A549 (cell line): Measurements from ENCODE around the gene CEP112. TPM values are rescaled to one million over a fixed set of nuclear protein-coding genes. Genes with fewer than 3 reads are reported as not detected.
"Not testable (repeated sequence)": the region's sequence is repeated elsewhere in the genome, so short reads cannot be mapped to it uniquely, and the experiment has no call there.

Source experiments
- ATAC-seq, 2 experiments: fragments of 200-7000 bp in 1 of 2; fragments of >200 bp in 1 of 2; cut with Nextera tagmentation in 1 of 2; cut with Tn5 transposase in 1 of 2; 3 replicates each; pipeline versions ENCODE4 v1.8.0 to v1.9.1; 2018 to 2020; ENCODE audit warnings: mild to moderate bottlenecking in 1 of 2, moderate library complexity in 1 of 2
- CTCF ChIA-PET: fragments of 300-600 bp; sonication (Branson Sonifier 250); formaldehyde crosslinking; extraction: SDS; loops from one replicate; lab custom pipeline; 2021; ENCODE audit warnings: antibody characterized with exemption, inconsistent platforms; lab: Yijun Ruan, JAX
- POLR2A ChIA-PET: fragments of 350-600 bp; formaldehyde crosslinking; extraction: SDS; loops from one replicate; lab custom pipeline; 2021; ENCODE audit warnings: antibody characterized with exemption, inconsistent platforms; lab: Yijun Ruan, JAX
- DNase-seq, 2 experiments: peaks; one replicate each; pipeline versions ENCODE4 v3.0.0 to v3.0.0-alpha.2; 2011 to 2016; ENCODE audit warnings: low read depth in 1 of 2, low spot score in 1 of 2
- FAIRE-seq: peaks from 2 replicates; lab custom pipeline; 2011; peaks lifted over from hg19 to GRCh38; lab: Jason Lieb, UNC
- H3K27ac ChIP-seq, 2 experiments: fragments of >200 bp; sonication (Bioruptor Twin); formaldehyde crosslinking; 3 replicates each; pipeline ENCODE4 v1.5.1; 2016 to 2017
- H3K4me1 ChIP-seq: fragments of >200 bp; sonication (Bioruptor Twin); formaldehyde crosslinking; 3 replicates; pipeline ENCODE4 v1.6.1; 2016
- H3K4me2 ChIP-seq: fragments of >200 bp; sonication (Bioruptor Twin); formaldehyde crosslinking; 3 replicates; pipeline ENCODE4 v1.6.1; 2016
- H3K4me3 ChIP-seq: fragments of >200 bp; sonication (Bioruptor Twin); formaldehyde crosslinking; 3 replicates; pipeline ENCODE4 v1.5.1; 2016
- H3K9me3 ChIP-seq: fragments of >200 bp; sonication (Bioruptor Twin); formaldehyde crosslinking; 3 replicates; pipeline ENCODE4 v1.6.1; 2016
- ATOH8 ChIP-seq: fragments of 250-450 bp; sonication (Bioruptor Pico); IDR thresholded peaks from 2 replicates; pipeline ENCODE4 v1.5.0; 2020; ENCODE audit warnings: low read depth, mild to moderate bottlenecking, moderate library complexity
- BCL3 ChIP-seq: fragments of >200 bp; sonication (Bioruptor Twin); formaldehyde crosslinking; IDR thresholded peaks from 3 replicates; pipeline ENCODE4 v1.6.1; 2016
- CHD4 ChIP-seq: fragments of 200-600 bp; sonication (generic); IDR thresholded peaks from 2 replicates; pipeline ENCODE4 v1.6.1; 2016; ENCODE audit warnings: antibody characterized with exemption, mild to moderate bottlenecking, borderline replicate concordance
- EHMT2 ChIP-seq: fragments of 200-600 bp; sonication (generic); IDR thresholded peaks from 2 replicates; pipeline ENCODE4 v1.6.1; 2016; ENCODE audit warnings: antibody characterized with exemption, low read depth, mild to moderate bottlenecking, moderate library complexity
- ESRRA ChIP-seq: fragments of 150-350 bp; IDR thresholded peaks from 2 replicates; pipeline ENCODE4 v1.6.1; 2014; ENCODE audit warnings: mild to moderate bottlenecking, low read length, borderline replicate concordance
- FOSB ChIP-seq: fragments of 250-450 bp; sonication (Bioruptor Pico); IDR thresholded peaks from 2 replicates; pipeline ENCODE4 v1.5.0; 2020; ENCODE audit warnings: mild to moderate bottlenecking, moderate library complexity
- FOSL2 ChIP-seq, 2 experiments: fragments of 450-650 bp in 1 of 2; fragments of >200 bp in 1 of 2; sonication (Bioruptor Twin) in 1 of 2; formaldehyde crosslinking; IDR thresholded peaks; 2 replicates each; pipeline versions ENCODE4 v1.5.0 to v1.6.1; 2016 to 2020; ENCODE audit warnings: mild to moderate bottlenecking in 1 of 2, moderate library complexity in 1 of 2
- FOXS1 ChIP-seq: fragments of 250-450 bp; sonication (Bioruptor Pico); IDR thresholded peaks from 2 replicates; pipeline ENCODE4 v1.5.0; 2020; ENCODE audit warnings: mild to moderate bottlenecking, moderate library complexity
- HDAC2 ChIP-seq: fragments of 200-600 bp; sonication (generic); IDR thresholded peaks from 2 replicates; pipeline ENCODE4 v1.6.1; 2016
- NR3C1 ChIP-seq: fragments of >200 bp; sonication (Bioruptor Twin); formaldehyde crosslinking; IDR thresholded peaks from 3 replicates; pipeline ENCODE4 v1.6.1; 2017
- PBX3 ChIP-seq: IDR thresholded peaks from 2 replicates; pipeline ENCODE4 v1.6.1; 2012
- POLR2A ChIP-seq: IDR thresholded peaks from 2 replicates; pipeline ENCODE4 v1.6.1; 2012; ENCODE audit warnings: mild to moderate bottlenecking, low read length
- RAD21 ChIP-seq, 2 experiments: fragments of >200 bp in 1 of 2; sonication (Bioruptor Twin) in 1 of 2; formaldehyde crosslinking in 1 of 2; IDR thresholded peaks in 1 of 2; conservative IDR thresholded peaks in 1 of 2; 2 replicates in 1 of 2; 3 replicates in 1 of 2; pipeline ENCODE4 v1.6.1; 2012 to 2018; ENCODE audit warnings: inconsistent platforms in 1 of 2
- REST ChIP-seq: fragments of 200-600 bp; sonication (generic); IDR thresholded peaks from 2 replicates; pipeline ENCODE4 v1.6.1; 2016; ENCODE audit warnings: antibody characterized with exemption, mild to moderate bottlenecking, moderate library complexity
- SMC3 ChIP-seq: fragments of >200 bp; sonication (Bioruptor Twin); formaldehyde crosslinking; IDR thresholded peaks from 3 replicates; pipeline ENCODE4 v1.6.1; 2018; ENCODE audit warnings: inconsistent platforms
- ZC3H11A ChIP-seq: fragments of 450-650 bp; IDR thresholded peaks from 2 replicates; pipeline ENCODE4 v1.6.1; 2014; ENCODE audit warnings: antibody characterized with exemption, mild to moderate bottlenecking
- ZNF302 ChIP-seq: fragments of 250-450 bp; sonication (Bioruptor Pico); IDR thresholded peaks from 2 replicates; pipeline ENCODE4 v1.9.0; 2021; ENCODE audit warnings: inconsistent platforms, mild to moderate bottlenecking, moderate library complexity
- WGBS: methylation state at CpG from one replicate; pipeline ENCODE4 v1.1.6; 2017; ENCODE audit errors: missing lambda C conversion rate; 5-methylcytosine and 5-hydroxymethylcytosine counted together
- polyA plus RNA-seq, 4 experiments: library from polyadenylated mRNA; depleted of rRNA in 3 of 4; stranded (reverse); fragments of >200 nt; fragmentation: RNase III in 1 of 4; extraction: RNeasy Plus Mini Kit Qiagen cat#74134 plus additional on column Dnase treatment in 1 of 4; gene quantifications; 2 replicates in 3 of 4; 3 replicates in 1 of 4; pipeline ENCODE4 v1.2.3, GENCODE V29; 2011 to 2017
- TF ChIP-seq, protein P1 (sequence below): fragments of >200 bp; sonication (Bioruptor Twin); formaldehyde crosslinking; IDR thresholded peaks from 3 replicates; pipeline ENCODE4 v1.5.1; 2016

Gene CEP112
- polyA plus RNA-seq, 2 of the 4 experiments (the other 2 are of a cell fraction), result 9.6 to 15.2 TPM

GRCh38 chr17:65830356-65830755 lies 361.6 kb downstream of the CEP112 start:
- WGBS, result 44% methylated on average over 2 of the region's 2 CpGs
- TF ChIP-seq CHD4, result no peak
- TF ChIP-seq ESRRA, result no peak
- no peak for TF ChIP-seq ZC3H11A
- no peak for TF ChIP-seq REST
- no peak for TF ChIP-seq NR3C1
- no peak for TF ChIP-seq SMC3
- no peak for TF ChIP-seq PBX3
- TF ChIP-seq RAD21 (conservative IDR thresholded peaks at IDR 0.05 in 1 of 2, IDR thresholded peaks at IDR 0.05 in 1 of 2), result no peak
- no peak for TF ChIP-seq ZNF302 (CRISPR knock-in tag)
- no peak for TF ChIP-seq FOSL2 (IDR thresholded peaks at IDR 0.05)
- TF ChIP-seq FOSL2 (CRISPR knock-in tag; IDR thresholded peaks at IDR 0.05), result no peak
- TF ChIP-seq POLR2A, result no peak
- TF ChIP-seq FOSB (CRISPR knock-in tag), result no peak
- no peak for TF ChIP-seq HDAC2
- no peak for TF ChIP-seq EHMT2
- TF ChIP-seq FOXS1 (CRISPR knock-in tag), result no peak
- TF ChIP-seq, protein P1, sequence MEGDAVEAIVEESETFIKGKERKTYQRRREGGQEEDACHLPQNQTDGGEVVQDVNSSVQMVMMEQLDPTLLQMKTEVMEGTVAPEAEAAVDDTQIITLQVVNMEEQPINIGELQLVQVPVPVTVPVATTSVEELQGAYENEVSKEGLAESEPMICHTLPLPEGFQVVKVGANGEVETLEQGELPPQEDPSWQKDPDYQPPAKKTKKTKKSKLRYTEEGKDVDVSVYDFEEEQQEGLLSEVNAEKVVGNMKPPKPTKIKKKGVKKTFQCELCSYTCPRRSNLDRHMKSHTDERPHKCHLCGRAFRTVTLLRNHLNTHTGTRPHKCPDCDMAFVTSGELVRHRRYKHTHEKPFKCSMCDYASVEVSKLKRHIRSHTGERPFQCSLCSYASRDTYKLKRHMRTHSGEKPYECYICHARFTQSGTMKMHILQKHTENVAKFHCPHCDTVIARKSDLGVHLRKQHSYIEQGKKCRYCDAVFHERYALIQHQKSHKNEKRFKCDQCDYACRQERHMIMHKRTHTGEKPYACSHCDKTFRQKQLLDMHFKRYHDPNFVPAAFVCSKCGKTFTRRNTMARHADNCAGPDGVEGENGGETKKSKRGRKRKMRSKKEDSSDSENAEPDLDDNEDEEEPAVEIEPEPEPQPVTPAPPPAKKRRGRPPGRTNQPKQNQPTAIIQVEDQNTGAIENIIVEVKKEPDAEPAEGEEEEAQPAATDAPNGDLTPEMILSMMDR, result no peak
- no peak for TF ChIP-seq ATOH8 (CRISPR knock-in tag)
- TF ChIP-seq BCL3, result no peak
- TF ChIP-seq, all 56 proteins: peak for 0
- ChIA-PET POLR2A (no interaction called here), CTCF (no interaction called here)
- DNase-seq (no peak), ATAC-seq (no peak), FAIRE-seq (no peak)
- H3K4me3 ChIP-seq, result no peak overlapping the region
- H3K4me2 ChIP-seq, result no peak overlapping the region
- H3K27ac ChIP-seq, result no peak overlapping the region
- H3K9me3 ChIP-seq, result peaks cover 33% of the 10 kb centered on the region
- H3K4me1 ChIP-seq, result peaks cover 6% of the 10 kb centered on the region; the same call in 1 of the 3 replicates

DNA sequence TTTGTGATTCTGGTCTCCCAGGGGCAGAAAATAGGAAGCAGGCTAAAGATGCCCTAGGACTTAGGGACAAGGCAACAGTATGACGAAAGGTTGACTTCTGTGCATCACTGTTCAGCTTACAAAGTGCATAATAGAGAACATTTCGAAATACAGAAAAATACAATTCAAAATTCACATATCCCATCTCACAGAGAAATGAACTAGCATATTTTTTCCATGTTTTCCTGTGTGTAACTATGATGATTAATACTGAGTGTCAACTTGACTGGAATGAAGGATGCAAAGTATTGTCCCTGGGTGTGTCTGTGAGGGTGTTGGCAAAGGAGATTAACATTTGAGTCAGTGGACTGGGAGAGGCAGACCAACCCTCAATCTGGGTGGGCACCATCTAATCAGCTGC lies 365.4 kb downstream of the CEP112 start:
- peak in 1 of 2 experiments; percentile 14 for DNase-seq
- H3K4me1 ChIP-seq, H3K4me2 ChIP-seq, H3K4me3 ChIP-seq, H3K27ac ChIP-seq, POLR2A ChIA-PET, ATAC-seq, FAIRE-seq, CTCF ChIA-PET: not testable (repeated sequence)
- peaks cover 13% of the 10 kb centered on the region; the same call in 2 of the 3 replicates for H3K9me3 ChIP-seq
- 51% methylated on average over 2 of the region's 2 CpGs for WGBS
